Keratinocyte (primary cell): ENCODE data around the gene FILIP1. TPM values are rescaled to one million over a fixed set of nuclear protein-coding genes. Genes with fewer than 3 reads are reported as not detected.

ENCODE experiments used
- DNase-seq: peaks from one replicate; pipeline ENCODE4 v3.0.0-alpha.2; 2011; ENCODE audit warnings: low read depth, missing footprints, low spot score
- FAIRE-seq: peaks from 2 replicates; lab custom pipeline; 2011; peaks lifted over from hg19 to GRCh38; lab: Jason Lieb, UNC
- H2AFZ ChIP-seq: 2 replicates; pipeline ENCODE4 v1.6.0; 2012; ENCODE audit warnings: low read length, control low read depth, inconsistent platforms; ENCODE audit not compliant: control insufficient read depth
- H3K27ac ChIP-seq: 2 replicates; pipeline ENCODE4 v1.5.1; 2011; ENCODE audit warnings: low read length; ENCODE audit not compliant: control insufficient read depth, insufficient read depth
- H3K27me3 ChIP-seq: 3 replicates; pipeline ENCODE4 v1.6.0; 2011; ENCODE audit warnings: low read length; ENCODE audit not compliant: control insufficient read depth, insufficient read depth; ENCODE audit errors: extremely low read depth
- H3K36me3 ChIP-seq, 2 experiments: 2 replicates in 1 of 2; 3 replicates in 1 of 2; pipeline ENCODE4 v1.5.1; 2011; ENCODE audit warnings: low read length in 2 of 2, mild to moderate bottlenecking in 1 of 2; ENCODE audit not compliant: control insufficient read depth in 2 of 2, insufficient read depth in 2 of 2; ENCODE audit errors: extremely low read depth in 1 of 2
- H3K4me1 ChIP-seq: 3 replicates; pipeline ENCODE4 v1.5.1; 2011; ENCODE audit warnings: low read length; ENCODE audit not compliant: control insufficient read depth, insufficient read depth; ENCODE audit errors: extremely low read depth
- H3K4me2 ChIP-seq: 3 replicates; pipeline ENCODE4 v1.6.0; 2011; ENCODE audit warnings: low read depth, low read length; ENCODE audit not compliant: control insufficient read depth, insufficient read depth; ENCODE audit errors: extremely low read depth
- H3K4me3 ChIP-seq, 3 experiments: fragments of 200-600 bp in 1 of 3; sonication (generic) in 1 of 3; 2 replicates in 2 of 3; 3 replicates in 1 of 3; pipeline ENCODE4 v1.5.1; 2011 to 2016; ENCODE audit warnings: low read length in 3 of 3, mild to moderate bottlenecking in 3 of 3, control low read depth in 2 of 3, inconsistent platforms in 1 of 3, low read depth in 1 of 3, mixed read lengths in 1 of 3, mixed run types in 1 of 3, moderate library complexity in 1 of 3; ENCODE audit not compliant: control insufficient read depth in 2 of 3, insufficient read depth in 2 of 3; ENCODE audit errors: extremely low read depth in 1 of 3
- H3K79me2 ChIP-seq: 2 replicates; pipeline ENCODE4 v1.6.0; 2012; ENCODE audit warnings: low read length; ENCODE audit not compliant: control insufficient read depth, insufficient read depth
- H3K9ac ChIP-seq: 3 replicates; pipeline ENCODE4 v1.6.0; 2011; ENCODE audit warnings: low read length; ENCODE audit not compliant: control insufficient read depth, insufficient read depth; ENCODE audit errors: extremely low read depth
- H3K9me1 ChIP-seq: 3 replicates; pipeline ENCODE4 v1.6.0; 2011; ENCODE audit warnings: low read length; ENCODE audit not compliant: control insufficient read depth, insufficient read depth; ENCODE audit errors: extremely low read depth
- H3K9me3 ChIP-seq: 2 replicates; pipeline ENCODE4 v1.5.1; 2012; ENCODE audit warnings: low read depth, low read length; ENCODE audit not compliant: control insufficient read depth
- H4K20me1 ChIP-seq: 3 replicates; pipeline ENCODE4 v1.6.0; 2011; ENCODE audit warnings: low read length; ENCODE audit not compliant: control insufficient read depth, insufficient read depth; ENCODE audit errors: extremely low read depth
- CTCF ChIP-seq, 3 experiments: IDR thresholded peaks in 1 of 3; conservative IDR thresholded peaks in 1 of 3; optimal IDR thresholded peaks in 1 of 3; 2 replicates in 2 of 3; 3 replicates in 1 of 3; pipeline versions ENCODE3 to v1.5.1; 2011; ENCODE audit warnings: low read length in 3 of 3, mild to moderate bottlenecking in 3 of 3, moderate library complexity in 2 of 3, control low read depth in 1 of 3, inconsistent platforms in 1 of 3; ENCODE audit not compliant: insufficient read depth in 2 of 3; ENCODE audit errors: extremely low read depth in 1 of 3
- EZH2 ChIP-seq: IDR thresholded peaks from one replicate; pipeline ENCODE4 v1.6.1; 2012; ENCODE audit warnings: inconsistent platforms, mild to moderate bottlenecking, low read length, moderate library complexity
- dilution Hi-C: fragments of 300-500 bp; cut with MboI; formaldehyde crosslinking; loops from one replicate; pipeline ENCODE4 v1.7.0; 2020; ENCODE audit warnings: low sequenced_read_pairs; ENCODE audit not compliant: extremely low pct_ligation_motif_present
- polyA plus RNA-seq, 5 experiments: library from polyadenylated mRNA; depleted of rRNA in 3 of 5; stranded (reverse) in 3 of 5; stranded (forward) in 1 of 5; unstranded in 1 of 5; fragments of >200 nt; gene quantifications; 1 replicate in 1 of 5; 2 replicates in 3 of 5; 3 replicates in 1 of 5; pipeline versions ENCODE4 v1.2.1 to v1.2.3, GENCODE V29; 2011 to 2012; ENCODE audit warnings: missing spikeins in 2 of 5, low read depth in 1 of 5, low replicate concordance in 1 of 5

The FILIP1 gene
- polyA plus RNA-seq, 1 donor (not counting 4 experiments of a cell fraction or from before 2014, with no cell fraction given) = 0.01 TPM

GRCh38 chr6:75478929-75479328 lies 14.7 kb downstream of the FILIP1 start:
- TF ChIP-seq EZH2 (no peak), CTCF (optimal IDR thresholded peaks at IDR 0.05 in 1 of 3, IDR thresholded peaks at IDR 0.05 in 1 of 3, conservative IDR thresholded peaks at IDR 0.05 in 1 of 3; ENCODE audit: extremely low read depth in 1 of 3, insufficient read depth in 2 of 3, low read length in 3 of 3) (no peak)
- Histone ChIP-seq H3K36me3 (no peaks in the 10 kb centered on the region), H3K27ac (no peak overlapping the region), H3K4me3 (no peak overlapping the region), H3K9me1 (no peaks in the 10 kb centered on the region), H3K27me3 (peaks cover 3% of the 10 kb centered on the region), H3K4me2 (no peak overlapping the region), H3K79me2 (no peaks in the 10 kb centered on the region), H4K20me1 (no peaks in the 10 kb centered on the region), H2AFZ (no peak overlapping the region), H3K9ac (no peak overlapping the region), H3K9me3 (no peaks in the 10 kb centered on the region), H3K4me1 (no peaks in the 10 kb centered on the region)
- DNase-seq = no peak
- no peak for FAIRE-seq
- dilution Hi-C loops = no loop called here

GRCh38 chr6:75472885-75473284 lies 20.7 kb downstream of the FILIP1 start:
- dilution Hi-C loops = no loop called here
- Histone ChIP-seq H3K27me3 (no peaks in the 10 kb centered on the region), H2AFZ (no peak overlapping the region), H3K79me2 (no peaks in the 10 kb centered on the region), H4K20me1 (no peaks in the 10 kb centered on the region), H3K9me3 (no peaks in the 10 kb centered on the region), H3K4me1 (no peaks in the 10 kb centered on the region), H3K9ac (no peak overlapping the region), H3K4me3 (no peak overlapping the region), H3K36me3 (no peaks in the 10 kb centered on the region), H3K9me1 (no peaks in the 10 kb centered on the region), H3K4me2 (no peak overlapping the region), H3K27ac (no peak overlapping the region)
- FAIRE-seq (no peak), DNase-seq (no peak)
- TF ChIP-seq EZH2 (no peak), CTCF (optimal IDR thresholded peaks at IDR 0.05 in 1 of 3, IDR thresholded peaks at IDR 0.05 in 1 of 3, conservative IDR thresholded peaks at IDR 0.05 in 1 of 3; ENCODE audit: extremely low read depth in 1 of 3, insufficient read depth in 2 of 3, low read length in 3 of 3) (no peak)
